HG03139 (cell line): Measurements from ENCODE around the gene SCYL1.

Experiments
- ATAC-seq: cut with Tn5 transposase; IDR thresholded peaks from one replicate; pipeline ENCODE4 v1.9.1; 2021; ENCODE audit not compliant: unreplicated experiment

The SCYL1 gene

GRCh38 chr11:65532388-65533064 is 7.6 kb downstream of the SCYL1 start:
- ATAC-seq = no peak

GRCh38 chr11:65535102-65535501 is 10.2 kb downstream of the SCYL1 start:
- no peak for ATAC-seq

- ATAC-seq = no peak
These were observed 11.8 kb downstream of the SCYL1 start for GRCh38 chr11:65536412-65537295.

- ATAC-seq = no peak
These were observed 12.4 kb downstream of the SCYL1 start for GRCh38 chr11:65537296-65537597.

GRCh38 chr11:65537620-65538231 is 12.8 kb downstream of the SCYL1 start:
- no peak for ATAC-seq

GRCh38 chr11:65538232-65538914 is 13.5 kb downstream of the SCYL1 start:
- no peak for ATAC-seq

GRCh38 chr11:65538915-65539743 is 14.2 kb downstream of the SCYL1 start:
- no peak for ATAC-seq

GRCh38 chr11:65539744-65540289 is 14.9 kb downstream of the SCYL1 start:
- peak; percentile 42 for ATAC-seq

GRCh38 chr11:65540290-65541092 is 15.6 kb downstream of the SCYL1 start:
- peak; percentile 51 for ATAC-seq

- no peak for ATAC-seq
These were observed 16.5 kb downstream of the SCYL1 start for GRCh38 chr11:65541093-65541982.

GRCh38 chr11:65542738-65543390 is 18.0 kb downstream of the SCYL1 start:
- ATAC-seq = no peak

GRCh38 chr11:65545853-65546216 is 21.0 kb downstream of the SCYL1 start:
- ATAC-seq = no peak

- ATAC-seq = peak; percentile 50
These were observed 21.5 kb downstream of the SCYL1 start for GRCh38 chr11:65546217-65546958.

GRCh38 chr11:65547446-65548125 is 22.7 kb downstream of the SCYL1 start:
- no peak for ATAC-seq

GRCh38 chr11:65548395-65548794 is 23.5 kb downstream of the SCYL1 start:
- ATAC-seq = no peak

GRCh38 chr11:65549096-65549495 is 24.2 kb downstream of the SCYL1 start:
- no peak for ATAC-seq
